Liver (tissue), 9 donors: Measurements from ENCODE around the gene PPWD1. TPM values are rescaled to one million over a fixed set of nuclear protein-coding genes. Genes with fewer than 3 reads are reported as not detected.

Experiments used
- DNase-seq: peaks from one replicate; pipeline ENCODE4 v3.0.0-alpha.2; 2017; ENCODE audit warnings: low spot score
- H3K27ac ChIP-seq, 2 donors: one replicate each; pipeline ENCODE4 v1.7.0; 2013; ENCODE audit warnings: inconsistent platforms in 2 of 2, low read length in 2 of 2, control low read depth in 1 of 2, low read depth in 1 of 2, mild to moderate bottlenecking in 1 of 2
- H3K27me3 ChIP-seq, 4 donors: one replicate each; pipeline versions ENCODE4 v1.6.1 to v1.7.0; 2013; ENCODE audit warnings: low read length in 3 of 4, inconsistent platforms in 1 of 4, mild to moderate bottlenecking in 1 of 4, moderate library complexity in 1 of 4; ENCODE audit not compliant: control insufficient read depth in 4 of 4, insufficient read depth in 4 of 4
- H3K36me3 ChIP-seq, 4 donors: one replicate each; pipeline versions ENCODE4 v1.6.1 to v1.7.0; 2013; ENCODE audit warnings: low read length in 3 of 4, mild to moderate bottlenecking in 3 of 4, low read depth in 1 of 4, moderate library complexity in 1 of 4; ENCODE audit not compliant: control insufficient read depth in 4 of 4, insufficient read depth in 3 of 4
- H3K4me1 ChIP-seq, 4 donors: one replicate each; pipeline versions ENCODE4 v1.6.1 to v1.7.0; 2013; ENCODE audit warnings: low read length in 3 of 4, mild to moderate bottlenecking in 3 of 4, moderate library complexity in 1 of 4; ENCODE audit not compliant: control insufficient read depth in 4 of 4, insufficient read depth in 4 of 4
- H3K4me3 ChIP-seq, 3 donors: one replicate each; pipeline versions ENCODE4 v1.6.1 to v1.7.0; 2013; ENCODE audit warnings: low read length in 3 of 3, control low read depth in 1 of 3, low read depth in 1 of 3, mild to moderate bottlenecking in 1 of 3
- H3K9ac ChIP-seq, 2 donors: one replicate each; pipeline ENCODE4 v1.7.0; 2013; ENCODE audit warnings: low read length in 2 of 2, mild to moderate bottlenecking in 2 of 2, moderate library complexity in 2 of 2, control low read depth in 1 of 2, low read depth in 1 of 2
- H3K9me3 ChIP-seq, 4 donors: one replicate each; pipeline versions ENCODE4 v1.6.1 to v1.7.0; 2013; ENCODE audit warnings: low read length in 3 of 4; ENCODE audit not compliant: control insufficient read depth in 4 of 4
- ATF3 ChIP-seq: IDR thresholded peaks from 2 replicates; pipeline ENCODE4 v1.6.1; 2016; ENCODE audit warnings: antibody characterized with exemption
- CTCF ChIP-seq: fragments of 150-350 bp; IDR thresholded peaks from 2 replicates; pipeline ENCODE4 v1.5.1; 2017; ENCODE audit warnings: improper control_type of control experiment, low read depth, low read length; ENCODE audit not compliant: missing input control
- EGR1 ChIP-seq, 2 donors: IDR thresholded peaks; 2 replicates each; pipeline ENCODE4 v1.6.1; 2016 to 2018; ENCODE audit warnings: antibody characterized with exemption in 2 of 2, low read depth in 2 of 2
- FOXA1 ChIP-seq: IDR thresholded peaks from 2 replicates; pipeline ENCODE4 v1.6.1; 2016; ENCODE audit warnings: antibody characterized with exemption
- FOXA2 ChIP-seq: IDR thresholded peaks from 2 replicates; pipeline ENCODE4 v1.6.1; 2016; ENCODE audit warnings: antibody characterized with exemption
- GABPA ChIP-seq, 2 donors: IDR thresholded peaks in 1 of 2; conservative IDR thresholded peaks in 1 of 2; 2 replicates each; pipeline ENCODE4 v1.6.1; 2016; ENCODE audit warnings: antibody characterized with exemption in 2 of 2, mild to moderate bottlenecking in 1 of 2, moderate library complexity in 1 of 2
- HNF4A ChIP-seq, 2 donors: conservative IDR thresholded peaks; 2 replicates each; pipeline ENCODE4 v1.6.1; 2016; ENCODE audit warnings: antibody characterized with exemption in 2 of 2, mild to moderate bottlenecking in 2 of 2
- HNF4G ChIP-seq: IDR thresholded peaks from 2 replicates; pipeline ENCODE4 v1.6.1; 2016; ENCODE audit warnings: antibody characterized with exemption
- JUND ChIP-seq, 2 donors: IDR thresholded peaks; 2 replicates each; pipeline ENCODE4 v1.6.1; 2016; ENCODE audit warnings: antibody characterized with exemption in 2 of 2
- MAX ChIP-seq: IDR thresholded peaks from 2 replicates; pipeline ENCODE4 v1.6.1; 2016; ENCODE audit warnings: antibody characterized with exemption
- NR2F2 ChIP-seq: IDR thresholded peaks from 2 replicates; pipeline ENCODE4 v1.6.1; 2016; ENCODE audit warnings: antibody characterized with exemption
- RAD21 ChIP-seq, 2 donors: IDR thresholded peaks; 2 replicates each; pipeline ENCODE4 v1.6.1; 2016; ENCODE audit warnings: antibody characterized with exemption in 2 of 2, mild to moderate bottlenecking in 2 of 2
- REST ChIP-seq: IDR thresholded peaks from 2 replicates; pipeline ENCODE4 v1.6.1; 2016; ENCODE audit warnings: antibody characterized with exemption, mild to moderate bottlenecking
- RXRA ChIP-seq, 2 donors: IDR thresholded peaks; 2 replicates each; pipeline ENCODE4 v1.6.1; 2017 to 2018; ENCODE audit warnings: antibody characterized with exemption in 2 of 2, mild to moderate bottlenecking in 1 of 2
- SP1 ChIP-seq: IDR thresholded peaks from 2 replicates; pipeline ENCODE4 v1.6.1; 2018; ENCODE audit warnings: antibody characterized with exemption, mild to moderate bottlenecking
- TAF1 ChIP-seq: conservative IDR thresholded peaks from 2 replicates; pipeline ENCODE4 v1.6.1; 2016; ENCODE audit warnings: antibody characterized with exemption, mild to moderate bottlenecking
- YY1 ChIP-seq: IDR thresholded peaks from 2 replicates; pipeline ENCODE4 v1.6.1; 2016; ENCODE audit warnings: antibody characterized with exemption, mild to moderate bottlenecking
- ZBTB33 ChIP-seq: IDR thresholded peaks from 2 replicates; pipeline ENCODE4 v1.6.1; 2016; ENCODE audit warnings: antibody characterized with exemption
- WGBS: extraction: QIAGEN DNeasy Blood & Tissue Kit; methylation state at CpG from one replicate; pipeline ENCODE4 v1.1.7; 2013; 5-methylcytosine and 5-hydroxymethylcytosine counted together
- polyA plus RNA-seq, 2 donors: library from polyadenylated mRNA; stranded (reverse) in 1 of 2; unstranded in 1 of 2; fragments of 200-250 nt in 1 of 2; fragments of >200 nt in 1 of 2; fragmentation: Nextera tagmentation in 1 of 2; extraction: Ambion mirVana in 1 of 2; gene quantifications; one replicate each; pipeline versions ENCODE4 v1.2.1 to v1.2.3, GENCODE V29; 2013 to 2015
- total RNA-seq, 2 donors: library from RNA; depleted of rRNA; stranded (reverse); fragments of >200 nt; gene quantifications; one replicate each; pipeline ENCODE4 v1.2.3, GENCODE V29; 2014
- donor health status: healthy.
- donor health status: healthy.
- donor health status: healthy.
- donor health status: healthy.
- donor health status: healthy.

Gene PPWD1
- total and polyA plus RNA-seq, 4 donors = 5.8 to 23.7 (median 11.8) TPM

GRCh38 chr5:65535529-65535987 lies 27.5 kb upstream of the PPWD1 start:
- DNase-seq = no peak
- no peaks in the 10 kb centered on the region for H3K4me1 ChIP-seq
- no peak overlapping the region for H3K9ac ChIP-seq
- whole genome bisulfite sequencing = 96% methylated on average over 6 of the region's 6 CpGs
- no peaks in the 10 kb centered on the region for H3K9me3 ChIP-seq
- H3K36me3 ChIP-seq = no peaks in the 10 kb centered on the region
- no peak for TF ChIP-seq HNF4G
- no peak for TF ChIP-seq SP1
- TF ChIP-seq TAF1 = no peak
- TF ChIP-seq HNF4A (conservative IDR thresholded peaks at IDR 0.05) = no peak
- no peak for TF ChIP-seq RXRA (IDR thresholded peaks at IDR 0.05)
- no peak for TF ChIP-seq EGR1 (IDR thresholded peaks at IDR 0.05; ENCODE audit: low read depth in 2 of 2)
- no peak for TF ChIP-seq GABPA (IDR thresholded peaks at IDR 0.05 in 1 of 2, conservative IDR thresholded peaks at IDR 0.05 in 1 of 2)
- no peak for TF ChIP-seq NR2F2
- no peak for TF ChIP-seq CTCF
- no peak for TF ChIP-seq ATF3
- TF ChIP-seq MAX = no peak
- no peak for TF ChIP-seq JUND (IDR thresholded peaks at IDR 0.05)
- TF ChIP-seq YY1 = no peak
- TF ChIP-seq RAD21 (IDR thresholded peaks at IDR 0.05) = no peak
- TF ChIP-seq FOXA2 = no peak
- TF ChIP-seq FOXA1 = no peak
- no peak for TF ChIP-seq ZBTB33
- no peak for TF ChIP-seq REST
- H3K27ac ChIP-seq = no peak overlapping the region
- no peak overlapping the region for H3K4me3 ChIP-seq
- H3K27me3 ChIP-seq = no peaks in the 10 kb centered on the region
